Thyroid gland (tissue), 4 donors: ENCODE measurements around the gene DTD1.

Source experiments
- CTCF ChIP-seq, 6 experiments: fragments of 200-600 bp in 3 of 6; fragments of 450-650 bp in 3 of 6; sonication (generic) in 3 of 6; IDR thresholded peaks; one replicate each; pipeline ENCODE4 v1.5.1; 2016 to 2019; ENCODE audit warnings: antibody characterized with exemption in 6 of 6, mild to moderate bottlenecking in 2 of 6, inconsistent platforms in 1 of 6, moderate library complexity in 1 of 6
- POLR2A ChIP-seq, 2 donors: fragments of 450-650 bp; IDR thresholded peaks; one replicate each; pipeline ENCODE4 v1.6.1; 2017; ENCODE audit warnings: antibody characterized with exemption in 2 of 2, mild to moderate bottlenecking in 2 of 2, moderate library complexity in 1 of 2

GRCh38 chr20:18767676-18768075 lies 179.8 kb downstream of the DTD1 start:
- no peak for TF ChIP-seq CTCF (IDR thresholded peaks at IDR 0.05)
- TF ChIP-seq POLR2A (IDR thresholded peaks at IDR 0.05) = no peak
